HG03521 (cell line): ENCODE data around the gene TEX44.

ENCODE experiments used
- ATAC-seq: cut with Tn5 transposase; IDR thresholded peaks from one replicate; pipeline ENCODE4 v1.9.1; 2021; ENCODE audit warnings: mild to moderate bottlenecking, moderate library complexity; ENCODE audit not compliant: unreplicated experiment

The TEX44 gene

GRCh38 chr2:231633241-231633976, 40.7 kb downstream of the TEX44 start:
- ATAC-seq, result no peak

GRCh38 chr2:231634412-231634811, 41.7 kb downstream of the TEX44 start:
- ATAC-seq, result no peak

- ATAC-seq, result no peak
Observed at GRCh38 chr2:231634951-231635875, 42.5 kb downstream of the TEX44 start.

GRCh38 chr2:231640241-231640640, 47.6 kb downstream of the TEX44 start:
- no peak for ATAC-seq

- ATAC-seq, result no peak
Observed at GRCh38 chr2:231640641-231641111, 48.0 kb downstream of the TEX44 start.

- no peak for ATAC-seq
Observed at GRCh38 chr2:231642631-231643494, 50.2 kb downstream of the TEX44 start.

GRCh38 chr2:231643495-231643888, 50.8 kb downstream of the TEX44 start:
- no peak for ATAC-seq
